Stimulated activated CD4-positive, alpha-beta T cell treated with anti-CD3 and anti-CD28 coated beads, Interleukin-2, amount 100 ng/mL, for 24 hours (primary cell): ENCODE data around the gene CYBA.
A peak's percentile ranks its signal among the peaks of the same experiment; 100 is the strongest.

Experiments
- DNase-seq, 2 donors: peaks; one replicate each; pipeline ENCODE4 v3.0.0-alpha.2; 2020

CYBA gene

DNA sequence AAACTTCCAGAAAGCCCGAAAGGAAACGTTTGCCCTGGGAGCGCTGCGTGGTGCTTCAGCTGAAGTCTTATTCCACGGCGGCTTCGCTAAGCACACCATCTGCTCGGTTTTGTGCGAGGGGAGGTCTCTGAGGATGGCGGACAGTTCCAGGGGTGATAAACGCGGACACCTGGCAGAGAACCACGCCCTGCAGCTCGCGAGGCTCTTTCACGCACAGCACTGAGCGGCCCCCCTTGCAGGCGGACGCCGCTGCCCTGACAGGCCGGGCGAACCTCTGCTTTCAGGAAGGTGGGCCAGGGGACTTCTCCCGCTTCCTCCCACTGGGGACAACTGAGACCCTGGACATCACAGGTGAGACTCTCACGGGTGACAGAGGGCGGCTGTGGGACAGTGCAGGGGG, 8.3 kb upstream of the CYBA start:
- no peak for DNase-seq

DNA sequence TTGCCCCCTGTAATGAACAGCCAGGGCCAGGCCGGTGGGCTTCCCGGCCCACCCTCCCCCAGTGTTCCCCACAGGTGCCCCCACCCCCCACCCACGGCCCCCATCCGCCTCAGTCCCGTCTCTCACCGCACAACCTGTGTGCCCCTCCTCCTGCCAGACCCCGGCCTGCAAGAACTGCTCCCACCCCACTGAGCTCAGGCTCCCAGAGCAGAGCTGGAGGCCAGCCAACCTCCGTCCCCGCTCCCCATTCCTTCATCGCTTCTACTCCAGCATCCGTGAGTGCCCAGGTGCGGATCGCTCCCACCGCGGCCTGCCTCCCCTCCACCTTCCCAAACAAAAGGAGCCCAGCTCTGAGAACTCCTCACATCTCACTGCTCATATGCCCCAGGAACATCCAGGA, 7.9 kb upstream of the CYBA start:
- DNase-seq = no peak

DNA sequence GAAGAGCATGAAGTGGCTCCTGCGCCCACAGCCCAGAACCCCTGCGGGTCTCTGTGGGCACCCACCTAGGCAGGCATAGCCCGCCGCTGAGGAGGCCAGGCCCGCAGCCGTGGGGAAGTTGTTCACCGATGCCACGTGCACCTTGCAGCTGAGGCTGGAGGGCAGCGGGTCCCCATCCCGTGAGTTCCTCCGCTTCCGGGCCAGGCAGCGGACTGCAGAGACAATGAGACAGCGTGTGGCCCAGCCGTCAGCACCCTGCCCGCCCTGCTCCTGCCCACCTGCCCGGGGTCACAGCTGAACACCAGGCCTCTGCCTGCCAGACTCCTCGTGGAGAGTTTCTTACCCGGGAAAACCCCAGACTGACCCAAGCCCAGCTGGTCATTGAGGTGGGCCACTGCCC, 6.5 kb upstream of the CYBA start:
- no peak for DNase-seq

DNA sequence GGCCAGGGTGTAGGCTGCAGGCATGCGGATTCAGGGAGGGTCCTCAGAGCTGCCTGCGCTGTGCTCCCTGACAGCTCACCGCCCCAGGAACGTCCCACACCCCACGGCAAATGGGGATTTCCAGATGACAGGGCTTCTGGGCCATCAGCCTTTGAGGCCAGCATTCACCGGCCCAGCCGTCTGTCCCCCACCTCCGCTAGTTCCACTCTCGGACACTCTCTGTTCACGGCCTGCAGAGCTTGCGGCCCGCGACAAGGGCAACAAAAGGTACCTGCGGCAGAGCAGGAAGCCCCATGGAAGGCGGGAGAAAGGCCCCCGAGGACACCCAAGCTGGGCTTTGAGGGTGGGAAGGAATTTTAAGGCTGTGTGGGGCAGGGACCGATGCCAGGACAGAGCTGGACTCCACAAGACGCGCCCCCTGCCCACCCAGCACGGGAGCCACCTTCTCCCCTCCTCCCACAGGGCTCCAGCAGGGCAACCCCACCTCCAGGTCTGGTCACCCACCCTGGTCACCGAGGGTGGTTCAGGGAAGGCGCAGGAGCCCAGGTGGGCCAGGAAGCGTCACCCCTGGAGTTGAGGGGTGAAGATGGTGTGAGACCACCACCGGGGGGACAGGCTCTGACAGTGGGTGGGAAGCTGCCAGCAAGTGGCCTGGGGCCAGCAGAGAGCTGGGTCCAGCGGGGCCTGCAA, 5.6 kb upstream of the CYBA start:
- DNase-seq = no peak

DNA sequence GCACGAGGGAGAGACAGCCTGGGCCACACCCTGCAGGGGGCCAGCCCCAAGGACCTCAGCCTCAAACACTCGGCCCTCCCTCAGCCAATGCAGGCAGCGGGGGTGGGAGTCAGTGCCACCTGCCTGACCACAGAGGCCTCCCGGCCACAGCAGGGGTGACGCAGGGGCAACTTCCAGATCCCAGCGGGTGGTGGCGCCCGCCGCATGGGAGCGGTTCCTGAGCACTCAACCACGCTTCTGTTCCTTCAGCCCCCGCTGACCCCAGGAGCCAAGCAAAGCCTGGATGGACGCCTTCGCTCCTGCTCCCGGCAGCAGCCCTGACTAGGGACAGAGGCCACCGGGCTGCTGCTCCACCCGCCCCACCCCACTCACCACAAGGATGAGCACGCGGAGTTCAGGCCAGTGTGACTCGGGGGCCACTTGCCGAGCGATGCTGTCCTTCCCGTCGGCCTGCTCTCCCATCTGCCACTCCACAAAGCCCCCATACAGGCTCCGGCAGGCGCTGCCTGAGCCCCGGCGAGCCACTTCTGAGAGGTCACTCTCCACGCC, 5.0 kb upstream of the CYBA start:
- no peak for DNase-seq

DNA sequence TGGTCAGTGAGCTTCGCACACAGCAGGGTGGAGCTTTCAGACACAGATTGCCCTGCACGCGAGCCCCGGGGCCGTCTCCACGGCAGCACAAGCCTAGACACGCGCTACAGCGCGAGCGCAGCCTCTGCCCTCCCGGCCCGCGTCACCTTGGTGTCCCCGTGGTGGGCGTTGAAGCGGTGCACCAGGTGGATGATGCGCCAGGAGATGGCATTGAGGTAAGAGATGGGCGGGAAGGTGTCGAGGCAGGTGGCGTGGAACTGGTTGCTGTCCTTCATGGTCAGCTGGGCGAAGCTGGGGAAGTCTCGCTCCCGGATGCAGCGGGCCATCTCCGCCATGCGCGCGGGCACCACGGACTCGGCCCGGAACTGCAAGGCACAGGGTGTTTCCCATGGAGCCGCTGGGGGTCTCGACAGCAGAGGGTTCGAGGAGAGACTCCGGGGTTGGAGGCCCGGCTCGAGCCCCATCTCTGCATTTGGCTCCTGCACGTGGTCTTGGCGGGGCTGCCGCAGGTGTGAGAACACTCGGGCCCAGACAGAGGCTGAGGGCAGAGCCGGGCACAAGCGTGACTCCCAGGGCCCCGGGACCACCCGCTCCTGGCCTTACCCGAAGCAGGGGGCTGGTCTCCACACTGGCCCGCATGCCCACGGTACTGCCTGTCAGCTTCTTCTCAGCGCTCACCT, 4.3 kb upstream of the CYBA start:
- DNase-seq = no peak

DNA sequence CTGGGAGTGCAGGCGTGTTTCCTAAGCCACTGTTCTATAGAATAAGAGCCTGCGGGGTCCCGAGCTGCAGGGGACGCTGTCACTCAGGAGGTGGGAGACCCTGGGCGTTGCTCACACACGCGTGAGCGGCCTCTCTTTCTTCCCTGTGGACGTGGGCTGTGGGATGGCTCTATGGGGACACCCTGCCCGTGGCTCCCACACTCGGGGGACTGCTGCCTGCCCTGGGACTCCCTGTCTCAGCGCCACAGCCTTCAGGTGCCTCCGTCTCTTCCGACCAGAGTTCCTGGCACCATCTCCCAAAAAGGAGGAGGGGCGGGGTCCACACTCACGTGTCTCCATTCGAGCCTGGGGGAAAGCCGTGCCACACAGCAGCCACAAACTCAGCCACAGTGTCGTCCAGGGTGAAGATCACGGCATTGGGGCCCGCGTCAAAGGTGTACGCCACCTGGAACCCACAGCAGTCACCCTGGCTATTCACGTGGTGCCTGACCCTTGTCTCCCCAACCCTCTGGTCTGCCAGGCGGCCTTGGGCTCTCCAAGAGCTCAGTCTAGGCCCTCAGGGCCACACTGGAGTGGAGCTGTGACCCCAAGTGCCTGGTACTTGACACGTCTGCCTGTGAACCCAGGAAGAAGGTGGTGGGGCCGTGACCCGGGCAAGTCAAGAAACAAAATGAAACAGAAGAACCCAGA, 3.7 kb upstream of the CYBA start:
- DNase-seq = no peak

DNA sequence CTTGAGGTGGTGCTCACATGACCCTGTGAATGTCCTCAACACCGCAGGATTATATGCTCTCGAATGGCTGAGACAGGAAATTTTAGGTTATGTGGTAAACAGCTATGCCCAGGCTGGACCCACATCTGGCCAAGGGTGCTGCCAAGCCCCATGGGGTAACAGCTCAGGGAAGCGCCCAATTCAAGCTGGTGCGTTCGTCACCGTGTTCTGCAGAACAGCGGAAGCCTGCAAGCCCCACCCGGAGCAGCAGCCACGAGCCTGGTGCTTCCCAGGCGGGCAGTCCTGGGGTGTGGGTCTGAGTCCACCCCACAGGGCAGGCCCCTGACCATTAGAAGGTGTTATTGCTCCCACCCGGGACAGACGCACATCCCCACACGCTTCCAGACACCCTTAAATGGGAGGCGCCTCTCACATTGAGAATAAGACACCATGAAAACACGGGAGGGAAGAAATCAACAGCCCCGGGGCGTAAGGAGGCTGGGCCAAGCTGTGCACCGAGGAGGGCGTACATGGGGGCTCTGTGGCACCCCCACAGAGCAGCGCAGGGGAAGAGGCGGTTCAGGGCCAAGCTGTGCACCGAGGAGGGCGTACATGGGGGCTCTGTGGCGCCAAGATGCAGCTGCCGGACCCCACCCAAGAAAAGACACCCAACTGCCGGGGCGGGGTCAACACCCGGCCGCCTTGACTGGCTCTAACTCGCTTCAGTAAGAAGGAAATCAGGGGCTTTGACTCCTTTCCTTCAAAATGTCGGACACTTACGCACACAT, 2.9 kb upstream of the CYBA start:
- DNase-seq = no peak

DNA sequence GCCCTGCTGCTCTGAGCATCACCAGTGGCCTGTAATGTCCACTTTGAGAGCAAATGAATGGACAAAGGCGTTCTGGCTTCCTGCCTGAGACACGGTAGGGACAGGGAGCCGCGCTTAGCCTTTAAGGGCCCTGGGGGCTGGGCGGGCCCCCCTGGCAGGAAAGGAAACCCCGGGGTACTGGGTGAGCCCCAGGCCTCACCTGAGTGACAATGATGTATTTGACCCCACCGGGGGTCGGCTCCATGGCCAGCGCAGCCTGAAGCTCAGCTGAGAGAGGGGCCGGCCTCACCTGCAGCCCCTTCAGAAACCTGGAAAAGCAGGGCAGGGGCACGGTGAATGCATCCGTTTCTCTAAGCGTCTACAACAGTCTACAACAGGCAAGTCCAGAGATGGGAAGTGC, 2.2 kb upstream of the CYBA start:
- no peak for DNase-seq

DNA sequence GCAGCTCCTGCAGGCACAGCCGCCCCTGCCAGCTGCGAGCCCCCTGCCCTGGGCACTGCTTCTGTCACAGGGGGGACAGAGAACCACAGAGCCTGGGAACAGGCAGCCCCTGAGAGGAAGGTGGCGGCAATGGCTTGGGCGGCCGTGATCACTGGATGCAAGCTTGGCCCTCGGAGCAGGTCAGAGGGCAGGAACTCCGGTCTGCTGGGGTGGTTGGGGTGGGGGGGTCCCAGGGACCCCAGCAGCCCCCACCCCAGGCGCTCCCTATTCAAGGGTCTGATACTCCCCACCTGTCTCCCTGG, 1.9 kb upstream of the CYBA start:
- no peak for DNase-seq

DNA sequence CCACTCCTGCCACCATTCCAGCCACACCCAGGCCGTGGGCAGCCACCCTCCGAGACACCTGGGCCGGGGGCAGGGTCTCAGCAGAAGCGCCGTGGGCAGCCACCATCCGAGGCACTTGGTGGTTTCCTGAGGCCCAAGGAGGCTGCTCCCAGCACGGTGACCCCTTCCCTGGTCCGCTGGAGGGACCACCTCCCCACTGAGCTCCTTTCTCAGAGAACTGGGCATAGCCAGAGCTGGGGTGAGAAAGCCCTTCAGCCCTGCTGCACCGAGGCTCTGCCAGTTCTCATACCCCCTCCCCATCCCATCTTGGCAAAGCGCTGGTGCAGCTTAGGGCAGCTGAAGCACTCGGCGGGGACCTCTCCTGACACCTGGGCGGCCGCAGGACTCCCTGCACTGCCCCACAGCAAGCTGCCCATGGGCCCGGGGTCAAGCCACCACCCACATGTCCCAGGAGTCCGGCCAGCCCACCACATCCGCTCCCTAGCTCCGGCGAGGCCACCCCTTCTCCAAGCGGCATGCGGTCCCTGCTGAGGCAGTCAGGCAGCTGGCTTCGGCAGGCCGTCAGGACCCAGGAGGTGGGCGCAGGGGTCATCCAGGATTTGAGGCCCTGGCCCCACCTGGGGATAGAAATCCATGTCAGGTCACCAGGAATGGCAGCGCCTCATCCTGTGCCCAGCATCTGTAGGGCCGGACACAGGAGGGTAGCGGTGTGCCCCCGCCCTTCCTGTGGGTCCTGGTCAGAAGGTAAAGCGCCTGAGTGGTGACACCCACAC, 1.3 kb upstream of the CYBA start:
- no peak for DNase-seq

DNA sequence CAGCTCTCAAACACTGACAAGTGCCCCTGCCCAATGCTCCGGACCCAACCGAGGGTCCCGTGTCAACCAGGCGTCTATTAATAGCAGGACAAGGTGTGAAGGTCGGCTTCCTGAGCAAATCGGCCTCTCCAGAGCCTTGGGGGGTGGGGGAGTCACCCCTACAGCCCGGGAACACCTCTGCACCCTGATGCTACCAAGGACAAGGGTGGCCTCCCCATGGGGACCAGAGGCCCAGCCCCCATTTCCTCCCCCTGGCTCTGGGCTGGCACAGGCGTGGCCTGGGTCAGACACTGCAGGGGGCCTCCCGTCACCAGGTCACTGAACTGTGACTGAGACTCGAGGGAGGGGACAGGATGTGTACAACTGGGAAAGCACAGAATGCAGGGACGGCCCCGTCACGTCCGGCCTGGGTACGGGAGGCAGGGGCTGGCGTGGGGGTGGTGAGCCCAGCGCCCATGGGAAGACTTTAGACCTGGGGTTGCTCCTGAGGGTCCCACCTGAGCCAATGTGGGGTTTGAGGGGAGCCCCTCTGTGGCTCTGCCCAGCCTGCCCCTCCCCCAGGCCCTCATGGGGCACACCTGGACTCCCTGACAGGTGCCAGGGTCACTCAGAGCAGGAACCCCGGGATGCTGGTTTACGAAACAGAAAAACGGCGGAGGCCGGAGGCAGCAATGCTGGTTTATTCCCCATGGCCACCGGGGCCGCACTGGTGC, 579 bp upstream of the CYBA start:
- DNase-seq = peak; percentile 72 to 85

DNA sequence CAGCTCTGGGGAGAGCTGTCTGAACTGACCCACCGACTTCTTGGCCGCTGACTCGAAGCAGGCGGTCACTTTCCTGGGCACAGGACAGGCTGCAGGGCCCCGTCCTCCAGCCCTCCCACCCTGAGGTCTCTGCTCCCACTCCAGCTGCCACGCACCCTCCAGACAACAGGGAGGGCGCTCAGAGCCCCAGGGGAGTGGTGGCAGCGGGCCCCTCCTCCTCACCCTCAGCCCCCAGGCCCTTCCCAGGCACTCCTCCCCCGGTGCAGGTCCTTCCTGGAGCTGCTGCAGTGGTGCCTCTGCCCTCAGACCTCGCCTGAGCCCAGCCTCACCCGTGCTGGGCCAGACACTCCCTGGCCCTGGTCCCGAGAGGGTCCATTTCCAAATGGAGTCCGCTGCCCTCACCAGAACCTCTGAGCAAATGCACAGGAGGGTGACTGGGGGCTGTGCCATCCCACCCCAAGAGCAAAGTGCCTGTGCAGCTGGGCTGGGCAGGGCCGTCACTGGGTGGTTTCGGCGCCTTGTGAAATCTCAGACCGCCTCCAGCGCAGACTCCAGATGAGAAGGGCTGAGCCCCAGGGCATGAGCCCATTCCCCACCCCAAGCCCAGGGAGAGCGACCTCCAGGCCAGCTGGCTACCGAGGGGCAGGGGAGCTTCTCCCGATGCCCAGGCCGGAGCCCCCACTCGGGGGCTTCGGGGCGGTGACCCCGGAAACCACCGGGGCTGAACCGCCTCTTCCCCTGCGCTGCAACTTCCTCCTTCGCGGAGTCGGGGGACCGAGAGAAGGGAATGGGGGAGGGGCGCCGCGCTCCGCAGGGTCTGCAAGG, 717 bp downstream of the CYBA start:
- DNase-seq = peak; percentile 43 to 55

DNA sequence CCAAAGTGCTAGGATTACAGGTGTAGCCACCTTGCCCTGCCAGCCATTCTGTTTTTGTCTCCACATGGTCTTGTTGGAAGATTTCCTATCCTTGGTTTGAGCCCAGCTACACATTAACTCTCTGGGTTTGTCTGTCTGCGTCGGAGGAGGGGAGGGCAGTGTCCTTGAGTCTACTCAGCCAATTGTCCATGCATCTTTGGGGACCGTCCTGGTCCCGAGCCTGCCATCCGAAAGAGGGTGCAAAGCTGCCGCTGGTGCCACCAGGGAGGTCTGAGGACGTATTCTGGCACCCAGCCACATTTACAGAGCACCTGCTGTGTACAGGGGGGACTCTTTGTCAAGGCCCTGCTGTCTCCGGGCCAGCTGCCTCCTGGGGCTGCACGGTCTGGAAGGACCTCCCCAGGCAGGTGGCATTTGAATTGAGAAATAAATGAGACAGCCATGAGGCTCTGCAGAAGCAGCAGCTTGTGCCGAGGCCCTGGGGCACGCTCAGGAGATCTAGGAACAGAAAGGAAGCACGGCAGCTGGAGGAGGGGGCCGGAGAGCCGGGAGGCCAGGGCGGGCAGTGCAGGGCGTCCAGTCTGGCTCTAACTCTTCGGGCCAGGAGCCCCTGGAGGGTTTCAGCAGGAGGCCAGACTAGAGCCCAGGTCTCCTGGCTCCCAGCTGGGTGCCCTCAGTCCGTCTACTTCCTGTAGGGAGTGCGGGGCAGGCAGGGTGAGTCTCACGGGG, 1.5 kb downstream of the CYBA start:
- no peak for DNase-seq

DNA sequence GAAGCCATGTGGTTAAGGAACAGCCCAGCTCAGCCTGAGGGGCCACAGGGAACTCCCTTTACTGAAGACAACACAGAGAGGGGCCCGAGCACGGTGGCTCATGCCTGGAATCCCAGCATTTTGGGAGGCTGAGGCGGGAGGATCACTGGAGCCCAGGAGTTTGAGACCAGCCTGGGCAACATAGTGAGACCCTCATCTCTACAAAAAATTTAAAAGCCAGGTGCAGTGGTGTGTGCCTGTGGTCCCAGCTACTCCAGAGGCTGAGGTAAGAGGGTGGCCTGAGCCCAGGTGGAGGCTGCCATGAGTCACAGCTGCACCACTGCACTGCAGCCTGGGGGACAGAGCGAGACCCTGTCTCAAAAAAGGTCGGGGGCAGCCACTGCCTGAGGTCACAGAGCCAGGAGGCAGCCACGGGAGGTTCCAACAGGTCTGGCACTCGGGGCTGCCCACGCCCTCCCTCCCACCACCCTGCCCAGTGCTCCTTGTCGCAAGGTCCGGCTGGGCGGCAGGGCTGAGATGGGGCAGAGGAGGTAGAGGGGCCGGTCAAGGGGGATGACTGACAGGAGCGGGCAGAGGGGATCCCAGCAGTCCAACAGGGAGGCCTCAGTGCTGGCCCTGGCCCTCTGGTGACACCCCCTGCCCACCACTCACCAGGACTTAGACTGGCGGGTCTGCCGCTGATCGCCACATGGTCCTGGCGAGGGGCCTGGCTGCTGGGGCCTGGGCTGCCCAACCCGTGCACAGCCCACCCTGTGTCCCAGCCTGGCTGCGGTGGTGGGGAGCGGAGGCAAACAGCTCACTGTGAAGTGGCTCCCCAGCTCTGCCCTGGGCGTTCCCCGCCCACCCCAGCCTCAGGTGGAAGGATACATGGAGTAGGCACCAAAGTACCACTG, 3.4 kb downstream of the CYBA start:
- DNase-seq = no peak

DNA sequence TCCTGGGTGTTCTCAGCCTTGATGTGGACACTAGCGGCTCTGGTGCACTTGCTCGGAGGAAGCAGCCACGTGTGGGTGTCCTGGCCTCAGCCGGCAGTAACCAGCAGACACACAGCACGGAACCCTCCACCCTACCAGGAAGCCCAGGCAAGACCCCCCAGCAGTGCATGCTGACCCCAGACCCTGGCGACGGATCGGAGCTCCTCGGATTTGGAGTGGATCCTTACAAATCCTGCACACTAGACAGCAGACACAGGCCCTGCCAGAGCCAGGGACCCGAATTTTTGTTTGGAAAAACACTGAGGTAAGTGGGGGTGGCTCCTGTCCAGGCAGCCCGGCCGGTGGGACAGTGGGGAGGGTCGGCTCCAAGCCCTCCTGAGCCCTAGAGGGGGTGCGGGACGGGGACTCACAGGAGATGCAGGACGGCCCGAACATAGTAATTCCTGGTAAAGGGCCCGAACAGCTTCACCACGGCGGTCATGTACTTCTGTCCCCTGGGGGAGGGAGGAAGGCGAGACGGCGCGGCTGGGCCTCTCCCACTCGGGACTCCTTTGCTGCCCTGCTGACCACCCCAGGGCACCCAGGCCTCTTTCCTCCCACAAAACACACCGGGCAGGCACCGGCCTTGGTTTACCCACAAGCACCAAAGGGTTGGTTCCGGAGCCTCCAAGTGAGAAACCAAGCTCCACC, 4.4 kb downstream of the CYBA start:
- no peak for DNase-seq

DNA sequence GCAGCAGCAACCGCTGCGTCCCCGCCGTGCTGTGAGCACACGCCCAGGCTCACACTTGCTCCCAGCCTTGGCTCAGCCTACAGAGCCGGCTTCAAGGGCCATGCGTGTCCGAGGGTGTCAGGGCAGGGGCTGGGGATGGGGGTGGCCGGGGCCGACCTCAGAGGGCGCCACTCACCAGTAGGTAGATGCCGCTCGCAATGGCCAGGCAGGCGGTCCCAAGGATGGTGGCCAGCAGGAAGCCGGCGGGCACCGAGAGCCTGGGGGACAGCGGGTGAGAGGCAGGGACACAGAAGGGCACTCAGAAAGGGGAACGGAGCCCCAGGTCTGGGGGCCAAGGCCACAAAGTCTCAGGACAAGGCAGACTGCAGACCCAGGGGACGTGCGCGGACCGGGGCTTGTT, 4.9 kb downstream of the CYBA start:
- no peak for DNase-seq

DNA sequence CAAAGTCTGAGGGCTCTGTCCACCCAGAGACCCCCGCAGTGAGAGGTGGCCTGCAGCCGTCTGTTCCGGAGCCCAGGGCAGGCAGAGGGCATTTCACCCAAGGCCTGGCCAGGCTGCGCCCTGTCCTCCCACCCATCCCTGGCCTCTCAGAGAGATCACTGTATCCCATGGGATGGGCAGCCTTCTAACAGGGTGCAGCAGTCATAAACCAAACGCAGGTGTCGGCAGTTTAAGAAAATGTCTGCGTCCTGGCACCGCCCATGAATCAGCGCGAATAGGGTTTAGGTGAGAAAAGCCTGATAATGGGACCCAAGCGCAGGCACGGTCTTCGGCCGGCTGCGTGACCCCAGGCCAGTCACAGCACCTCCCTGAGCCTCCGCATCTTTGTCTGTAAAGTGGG, 5.4 kb downstream of the CYBA start:
- no peak for DNase-seq

DNA sequence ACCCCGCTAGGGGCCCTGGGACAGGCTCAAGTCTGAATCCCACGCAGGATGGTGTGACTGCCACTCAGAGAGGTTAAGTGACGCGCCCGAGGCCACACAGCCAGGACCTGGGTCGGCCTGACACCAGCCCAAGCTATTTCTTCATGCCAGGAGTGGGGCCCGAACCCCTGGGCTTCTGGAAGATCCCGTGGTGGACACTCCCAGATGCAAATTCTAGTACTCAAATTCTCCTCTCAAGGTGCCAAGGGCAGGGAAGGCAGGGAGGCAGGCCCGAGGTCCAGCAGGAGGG, 7.3 kb downstream of the CYBA start:
- no peak for DNase-seq
